Dedifferentiated amniotic fluid mesenchymal stem cell (primary cell): ENCODE results near the gene CXCL6.

Experiments
- DNase-seq: peaks from one replicate; pipeline ENCODE4 v3.0.0-alpha.2; 2016; ENCODE audit errors: extremely low spot score

Gene CXCL6

GRCh38 chr4:73867783-73868182, 31.3 kb downstream of the CXCL6 start:
- no peak for DNase-seq

- DNase-seq = no peak
Observed at GRCh38 chr4:73868206-73869129, 32.0 kb downstream of the CXCL6 start.

- no peak for DNase-seq
Observed at GRCh38 chr4:73869130-73870055, 32.9 kb downstream of the CXCL6 start, which contains the start of gene CXCL1. CXCL1 (plus strand) TSS chr4:73869393; CDS start chr4:73869471, 78 bp downstream.

- no peak for DNase-seq
Observed at GRCh38 chr4:73870260-73870659, 33.8 kb downstream of the CXCL6 start.

GRCh38 chr4:73870768-73871167, 34.3 kb downstream of the CXCL6 start:
- no peak for DNase-seq

- no peak for DNase-seq
Observed at GRCh38 chr4:73871511-73872310, 35.2 kb downstream of the CXCL6 start.

GRCh38 chr4:73872316-73873108, 36.0 kb downstream of the CXCL6 start:
- DNase-seq = no peak

GRCh38 chr4:73874386-73874785, 37.9 kb downstream of the CXCL6 start:
- no peak for DNase-seq

- no peak for DNase-seq
Observed at GRCh38 chr4:73875401-73875800, 38.9 kb downstream of the CXCL6 start.

- no peak for DNase-seq
Observed at GRCh38 chr4:73883306-73883705, 46.8 kb downstream of the CXCL6 start.

- no peak for DNase-seq
Observed at GRCh38 chr4:73885574-73886267, 49.2 kb downstream of the CXCL6 start.
